GM19452 (cell line): ENCODE measurements around the gene HOTAIR.

ENCODE experiments used
- ATAC-seq: cut with Tn5 transposase; IDR thresholded peaks from one replicate; pipeline ENCODE4 v1.9.1; 2021; ENCODE audit not compliant: unreplicated experiment

Gene HOTAIR

GRCh38 chr12:54011665-54012532 is 37.1 kb upstream of the HOTAIR start:
- no peak for ATAC-seq

- ATAC-seq: no peak
These were observed 36.4 kb upstream of the HOTAIR start for GRCh38 chr12:54010972-54011664.

GRCh38 chr12:54010053-54010971 is 35.6 kb upstream of the HOTAIR start:
- no peak for ATAC-seq

GRCh38 chr12:54009171-54010052 is 34.7 kb upstream of the HOTAIR start:
- ATAC-seq: no peak

GRCh38 chr12:54008260-54008552 is 33.5 kb upstream of the HOTAIR start:
- ATAC-seq: no peak

GRCh38 chr12:54007538-54008259 is 32.9 kb upstream of the HOTAIR start:
- no peak for ATAC-seq

- no peak for ATAC-seq
These were observed 31.9 kb upstream of the HOTAIR start for GRCh38 chr12:54006559-54007220.

- ATAC-seq: no peak
These were observed 31.3 kb upstream of the HOTAIR start for GRCh38 chr12:54005853-54006558.

GRCh38 chr12:54005531-54005852 is 30.7 kb upstream of the HOTAIR start:
- no peak for ATAC-seq

- no peak for ATAC-seq
These were observed 30.2 kb upstream of the HOTAIR start for GRCh38 chr12:54004841-54005530.

- no peak for ATAC-seq
These were observed 29.5 kb upstream of the HOTAIR start for GRCh38 chr12:54004063-54004840.

GRCh38 chr12:54003625-54004024 is 28.9 kb upstream of the HOTAIR start:
- no peak for ATAC-seq

- ATAC-seq: no peak
These were observed 28.2 kb upstream of the HOTAIR start for GRCh38 chr12:54002915-54003389.

- no peak for ATAC-seq
These were observed 27.6 kb upstream of the HOTAIR start for GRCh38 chr12:54002278-54002914.

- no peak for ATAC-seq
These were observed 26.8 kb upstream of the HOTAIR start for GRCh38 chr12:54001283-54002187.
